HEK293 (cell line): ENCODE data around the gene SAPCD1.
A peak's percentile ranks its signal among the peaks of the same experiment; 100 is the strongest.

ENCODE experiments used
- FEZF1 ChIP-seq: fragments of 450-650 bp; formaldehyde crosslinking; IDR thresholded peaks from 2 replicates; pipeline ENCODE4 v1.5.1; 2016; ENCODE audit warnings: missing biosample characterization, missing genetic modification characterization
- KLF1 ChIP-seq: fragments of 450-650 bp; formaldehyde crosslinking; IDR thresholded peaks from 2 replicates; pipeline ENCODE4 v1.5.1; 2016; ENCODE audit warnings: missing biosample characterization, missing genetic modification characterization
- KLF16 ChIP-seq: fragments of 450-650 bp; formaldehyde crosslinking; IDR thresholded peaks from 2 replicates; pipeline ENCODE4 v1.5.1; 2017; ENCODE audit warnings: missing biosample characterization, missing genetic modification characterization
- MEIS1 ChIP-seq: sonication (generic); formaldehyde crosslinking; IDR thresholded peaks from 2 replicates; pipeline ENCODE4 v1.8.1; 2022; ENCODE audit warnings: missing genetic modification reagents, mild to moderate bottlenecking, borderline replicate concordance
- OSR2 ChIP-seq: fragments of 450-650 bp; formaldehyde crosslinking; IDR thresholded peaks from 2 replicates; pipeline ENCODE4 v1.5.1; 2016; ENCODE audit warnings: missing biosample characterization, missing genetic modification characterization
- SCRT1 ChIP-seq: fragments of 450-650 bp; formaldehyde crosslinking; IDR thresholded peaks from 2 replicates; pipeline ENCODE4 v1.5.1; 2016; ENCODE audit warnings: missing biosample characterization, missing genetic modification characterization, borderline replicate concordance
- SCRT2 ChIP-seq: fragments of 450-650 bp; formaldehyde crosslinking; IDR thresholded peaks from 2 replicates; pipeline ENCODE4 v1.5.1; 2016; ENCODE audit warnings: missing biosample characterization, missing genetic modification characterization
- SP2 ChIP-seq: fragments of 450-650 bp; formaldehyde crosslinking; IDR thresholded peaks from 2 replicates; pipeline ENCODE4 v1.5.1; 2016; ENCODE audit warnings: missing biosample characterization, missing genetic modification characterization
- SP3 ChIP-seq: fragments of 450-650 bp; formaldehyde crosslinking; IDR thresholded peaks from 2 replicates; pipeline ENCODE4 v1.5.1; 2016; ENCODE audit warnings: missing biosample characterization, missing genetic modification characterization
- TCF7L2 ChIP-seq: IDR thresholded peaks from 2 replicates; pipeline ENCODE4 v1.6.1; 2011; ENCODE audit warnings: low read depth, mild to moderate bottlenecking, inconsistent platforms, low read length, moderate library complexity, borderline replicate concordance
- WT1 ChIP-seq: fragments of 450-650 bp; formaldehyde crosslinking; IDR thresholded peaks from 2 replicates; pipeline ENCODE4 v1.5.1; 2016; ENCODE audit warnings: missing biosample characterization, missing genetic modification characterization
- ZBTB7A ChIP-seq: fragments of 450-650 bp; formaldehyde crosslinking; IDR thresholded peaks from 2 replicates; pipeline ENCODE4 v1.5.1; 2016; ENCODE audit warnings: low read depth, missing biosample characterization, missing genetic modification characterization
- ZNF10 ChIP-seq: fragments of 450-650 bp; formaldehyde crosslinking; IDR thresholded peaks from 2 replicates; pipeline ENCODE4 v1.5.1; 2017; ENCODE audit warnings: missing biosample characterization, missing genetic modification characterization
- ZNF133 ChIP-seq: fragments of 450-650 bp; formaldehyde crosslinking; IDR thresholded peaks from 2 replicates; pipeline ENCODE4 v1.5.1; 2016; ENCODE audit warnings: missing biosample characterization, missing genetic modification characterization
- ZNF157 ChIP-seq: fragments of 450-650 bp; formaldehyde crosslinking; IDR thresholded peaks from 2 replicates; pipeline ENCODE4 v1.5.1; 2016; ENCODE audit warnings: missing biosample characterization, missing genetic modification characterization
- ZNF16 ChIP-seq: fragments of 450-650 bp; formaldehyde crosslinking; IDR thresholded peaks from 2 replicates; pipeline ENCODE4 v1.5.1; 2016; ENCODE audit warnings: low read depth, missing biosample characterization, missing genetic modification characterization
- ZNF184 ChIP-seq: fragments of 450-650 bp; IDR thresholded peaks from 2 replicates; pipeline ENCODE4 v1.5.1; 2018; ENCODE audit warnings: missing biosample characterization, mild to moderate bottlenecking, missing genetic modification characterization
- ZNF211 ChIP-seq: fragments of 450-650 bp; formaldehyde crosslinking; IDR thresholded peaks from 2 replicates; pipeline ENCODE4 v1.5.1; 2016; ENCODE audit warnings: low read depth, missing biosample characterization, missing genetic modification characterization
- ZNF214 ChIP-seq: fragments of 450-650 bp; formaldehyde crosslinking; IDR thresholded peaks from 2 replicates; pipeline ENCODE4 v1.5.1; 2017; ENCODE audit warnings: missing biosample characterization, mild to moderate bottlenecking, missing genetic modification characterization, borderline replicate concordance
- ZNF473 ChIP-seq: fragments of 450-650 bp; formaldehyde crosslinking; IDR thresholded peaks from 2 replicates; pipeline ENCODE4 v1.5.1; 2017; ENCODE audit warnings: missing biosample characterization, missing genetic modification characterization
- ZNF521 ChIP-seq: fragments of 450-650 bp; formaldehyde crosslinking; IDR thresholded peaks from 2 replicates; pipeline ENCODE4 v1.5.1; 2017; ENCODE audit warnings: missing biosample characterization, mild to moderate bottlenecking, missing genetic modification characterization
- ZNF571 ChIP-seq: fragments of 450-650 bp; formaldehyde crosslinking; IDR thresholded peaks from 2 replicates; pipeline ENCODE4 v1.5.0; 2017; ENCODE audit warnings: missing biosample characterization, missing genetic modification characterization
- ZNF610 ChIP-seq: fragments of 450-650 bp; formaldehyde crosslinking; IDR thresholded peaks from 2 replicates; pipeline ENCODE4 v1.5.1; 2016; ENCODE audit warnings: missing biosample characterization, missing genetic modification characterization, borderline replicate concordance
- ZNF621 ChIP-seq: fragments of 450-650 bp; formaldehyde crosslinking; IDR thresholded peaks from 2 replicates; pipeline ENCODE4 v1.5.1; 2017; ENCODE audit warnings: missing biosample characterization, missing genetic modification characterization
- ZNF768 ChIP-seq: fragments of 450-650 bp; formaldehyde crosslinking; IDR thresholded peaks from 2 replicates; pipeline ENCODE4 v1.5.1; 2018; ENCODE audit warnings: missing biosample characterization, mild to moderate bottlenecking, missing genetic modification characterization
- TF ChIP-seq, protein P1 (sequence below): fragments of 450-650 bp; formaldehyde crosslinking; IDR thresholded peaks from 2 replicates; pipeline ENCODE4; 2016; ENCODE audit warnings: missing biosample characterization, missing genetic modification characterization
- TF ChIP-seq, protein P2 (sequence below): fragments of 450-650 bp; formaldehyde crosslinking; IDR thresholded peaks from 2 replicates; pipeline ENCODE4 v1.5.1; 2016; ENCODE audit warnings: missing biosample characterization, missing genetic modification characterization
- TF ChIP-seq, protein P3 (sequence below): fragments of 450-650 bp; formaldehyde crosslinking; IDR thresholded peaks from 2 replicates; pipeline ENCODE4 v1.5.1; 2017; ENCODE audit warnings: missing biosample characterization, mild to moderate bottlenecking, missing genetic modification characterization, moderate library complexity
- TF ChIP-seq, protein P4 (sequence below): fragments of 450-650 bp; formaldehyde crosslinking; IDR thresholded peaks from 2 replicates; pipeline ENCODE4 v1.5.1; 2017; ENCODE audit warnings: missing biosample characterization, missing genetic modification characterization
- TF ChIP-seq, protein P5 (sequence below): fragments of 450-650 bp; formaldehyde crosslinking; IDR thresholded peaks from 2 replicates; pipeline ENCODE4 v1.5.1; 2017; ENCODE audit warnings: missing biosample characterization, missing genetic modification characterization
- TF ChIP-seq, protein P6 (sequence below): fragments of 450-650 bp; formaldehyde crosslinking; optimal IDR thresholded peaks from 2 replicates; pipeline ENCODE3; 2016; ENCODE audit warnings: missing biosample characterization, mild to moderate bottlenecking, missing genetic modification characterization

Gene SAPCD1

DNA sequence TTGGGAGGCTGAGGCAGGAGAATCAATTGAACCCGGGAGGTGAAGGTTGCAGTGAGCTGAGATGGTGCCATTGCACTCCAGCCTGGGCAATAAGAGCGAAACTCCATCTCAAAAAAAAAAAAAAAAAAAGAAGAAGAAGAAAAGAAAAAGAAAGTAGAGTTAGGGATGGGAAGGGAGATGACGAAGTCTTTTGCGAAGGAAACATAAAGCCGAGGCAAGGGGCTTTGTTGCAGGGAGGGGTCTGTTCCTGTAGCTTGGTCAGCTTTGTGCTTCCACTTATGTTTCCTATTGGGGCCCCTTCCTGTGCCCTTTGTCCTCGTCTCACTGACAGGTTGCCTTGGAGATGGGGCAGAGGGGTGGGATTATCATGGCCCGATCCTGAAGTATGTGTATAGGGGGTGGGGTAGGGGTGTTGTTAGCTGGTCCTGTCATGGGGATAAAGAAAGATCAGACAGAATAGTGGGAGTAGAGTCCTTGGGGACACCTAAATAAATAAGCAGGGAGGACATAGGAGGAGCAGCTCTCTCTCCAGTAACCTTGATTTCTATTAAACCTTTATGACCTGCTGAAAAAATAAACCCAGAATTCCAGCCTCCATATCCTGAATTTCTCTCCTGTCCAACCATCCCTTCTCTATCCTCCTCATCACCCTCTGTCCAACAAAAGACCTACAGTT lies 25.0 kb upstream of the SAPCD1 start (continued):
- TF ChIP-seq ZNF157 (no peak), ZNF211 (tag by site-specific recombination) (no peak), KLF1 (tag by site-specific recombination) (peak; percentile 100), FEZF1 (tag by site-specific recombination) (no peak), ZNF768 (no peak), ZNF473 (tag by site-specific recombination) (no peak), KLF16 (tag by site-specific recombination) (no peak; the same call in 1 of the 2 replicates), ZNF621 (tag by site-specific recombination) (no peak), ZNF521 (no peak), SCRT1 (tag by site-specific recombination) (no peak), ZNF184 (tag by site-specific recombination) (no peak), OSR2 (no peak), WT1 (tag by site-specific recombination) (peak; percentile 94), SP2 (tag by site-specific recombination) (no peak), ZNF133 (no peak), ZBTB7A (tag by site-specific recombination) (0 out of 2 replicates have a peak, but pooled peaks have one; percentile 39), ZNF571 (tag by site-specific recombination) (no peak), ZNF610 (tag by site-specific recombination) (no peak), MEIS1 (no peak), ZNF214 (tag by site-specific recombination) (no peak), ZNF10 (tag by site-specific recombination) (no peak), SCRT2 (tag by site-specific recombination) (no peak), ZNF16 (no peak), TCF7L2 (no peak), SP3 (tag by site-specific recombination) (0 out of 2 replicates have a peak, but pooled peaks have one; percentile 6)
- TF ChIP-seq, protein P1, sequence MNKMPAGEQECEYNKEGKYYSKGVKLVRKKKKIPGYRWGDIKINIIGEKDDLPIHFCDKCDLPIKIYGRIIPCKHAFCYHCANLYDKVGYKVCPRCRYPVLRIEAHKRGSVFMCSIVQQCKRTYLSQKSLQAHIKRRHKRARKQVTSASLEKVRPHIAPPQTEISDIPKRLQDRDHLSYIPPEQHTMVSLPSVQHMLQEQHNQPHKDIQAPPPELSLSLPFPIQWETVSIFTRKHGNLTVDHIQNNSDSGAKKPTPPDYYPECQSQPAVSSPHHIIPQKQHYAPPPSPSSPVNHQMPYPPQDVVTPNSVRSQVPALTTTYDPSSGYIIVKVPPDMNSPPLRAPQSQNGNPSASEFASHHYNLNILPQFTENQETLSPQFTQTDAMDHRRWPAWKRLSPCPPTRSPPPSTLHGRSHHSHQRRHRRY, result 0 out of 2 replicates have a peak, but pooled peaks have one; percentile 22
- TF ChIP-seq, protein P2, sequence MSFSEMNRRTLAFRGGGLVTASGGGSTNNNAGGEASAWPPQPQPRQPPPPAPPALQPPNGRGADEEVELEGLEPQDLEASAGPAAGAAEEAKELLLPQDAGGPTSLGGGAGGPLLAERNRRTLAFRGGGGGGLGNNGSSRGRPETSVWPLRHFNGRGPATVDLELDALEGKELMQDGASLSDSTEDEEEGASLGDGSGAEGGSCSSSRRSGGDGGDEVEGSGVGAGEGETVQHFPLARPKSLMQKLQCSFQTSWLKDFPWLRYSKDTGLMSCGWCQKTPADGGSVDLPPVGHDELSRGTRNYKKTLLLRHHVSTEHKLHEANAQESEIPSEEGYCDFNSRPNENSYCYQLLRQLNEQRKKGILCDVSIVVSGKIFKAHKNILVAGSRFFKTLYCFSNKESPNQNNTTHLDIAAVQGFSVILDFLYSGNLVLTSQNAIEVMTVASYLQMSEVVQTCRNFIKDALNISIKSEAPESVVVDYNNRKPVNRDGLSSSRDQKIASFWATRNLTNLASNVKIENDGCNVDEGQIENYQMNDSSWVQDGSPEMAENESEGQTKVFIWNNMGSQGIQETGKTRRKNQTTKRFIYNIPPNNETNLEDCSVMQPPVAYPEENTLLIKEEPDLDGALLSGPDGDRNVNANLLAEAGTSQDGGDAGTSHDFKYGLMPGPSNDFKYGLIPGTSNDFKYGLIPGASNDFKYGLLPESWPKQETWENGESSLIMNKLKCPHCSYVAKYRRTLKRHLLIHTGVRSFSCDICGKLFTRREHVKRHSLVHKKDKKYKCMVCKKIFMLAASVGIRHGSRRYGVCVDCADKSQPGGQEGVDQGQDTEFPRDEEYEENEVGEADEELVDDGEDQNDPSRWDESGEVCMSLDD (tag by site-specific recombination), result no peak
- TF ChIP-seq, protein P3, sequence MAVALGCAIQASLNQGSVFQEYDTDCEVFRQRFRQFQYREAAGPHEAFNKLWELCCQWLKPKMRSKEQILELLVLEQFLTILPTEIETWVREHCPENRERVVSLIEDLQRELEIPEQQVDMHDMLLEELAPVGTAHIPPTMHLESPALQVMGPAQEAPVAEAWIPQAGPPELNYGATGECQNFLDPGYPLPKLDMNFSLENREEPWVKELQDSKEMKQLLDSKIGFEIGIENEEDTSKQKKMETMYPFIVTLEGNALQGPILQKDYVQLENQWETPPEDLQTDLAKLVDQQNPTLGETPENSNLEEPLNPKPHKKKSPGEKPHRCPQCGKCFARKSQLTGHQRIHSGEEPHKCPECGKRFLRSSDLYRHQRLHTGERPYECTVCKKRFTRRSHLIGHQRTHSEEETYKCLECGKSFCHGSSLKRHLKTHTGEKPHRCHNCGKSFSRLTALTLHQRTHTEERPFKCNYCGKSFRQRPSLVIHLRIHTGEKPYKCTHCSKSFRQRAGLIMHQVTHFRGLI (tag by site-specific recombination), result no peak
- TF ChIP-seq, protein P4, sequence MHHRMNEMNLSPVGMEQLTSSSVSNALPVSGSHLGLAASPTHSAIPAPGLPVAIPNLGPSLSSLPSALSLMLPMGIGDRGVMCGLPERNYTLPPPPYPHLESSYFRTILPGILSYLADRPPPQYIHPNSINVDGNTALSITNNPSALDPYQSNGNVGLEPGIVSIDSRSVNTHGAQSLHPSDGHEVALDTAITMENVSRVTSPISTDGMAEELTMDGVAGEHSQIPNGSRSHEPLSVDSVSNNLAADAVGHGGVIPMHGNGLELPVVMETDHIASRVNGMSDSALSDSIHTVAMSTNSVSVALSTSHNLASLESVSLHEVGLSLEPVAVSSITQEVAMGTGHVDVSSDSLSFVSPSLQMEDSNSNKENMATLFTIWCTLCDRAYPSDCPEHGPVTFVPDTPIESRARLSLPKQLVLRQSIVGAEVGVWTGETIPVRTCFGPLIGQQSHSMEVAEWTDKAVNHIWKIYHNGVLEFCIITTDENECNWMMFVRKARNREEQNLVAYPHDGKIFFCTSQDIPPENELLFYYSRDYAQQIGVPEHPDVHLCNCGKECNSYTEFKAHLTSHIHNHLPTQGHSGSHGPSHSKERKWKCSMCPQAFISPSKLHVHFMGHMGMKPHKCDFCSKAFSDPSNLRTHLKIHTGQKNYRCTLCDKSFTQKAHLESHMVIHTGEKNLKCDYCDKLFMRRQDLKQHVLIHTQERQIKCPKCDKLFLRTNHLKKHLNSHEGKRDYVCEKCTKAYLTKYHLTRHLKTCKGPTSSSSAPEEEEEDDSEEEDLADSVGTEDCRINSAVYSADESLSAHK (tag by site-specific recombination), result no peak
- TF ChIP-seq, protein P5, sequence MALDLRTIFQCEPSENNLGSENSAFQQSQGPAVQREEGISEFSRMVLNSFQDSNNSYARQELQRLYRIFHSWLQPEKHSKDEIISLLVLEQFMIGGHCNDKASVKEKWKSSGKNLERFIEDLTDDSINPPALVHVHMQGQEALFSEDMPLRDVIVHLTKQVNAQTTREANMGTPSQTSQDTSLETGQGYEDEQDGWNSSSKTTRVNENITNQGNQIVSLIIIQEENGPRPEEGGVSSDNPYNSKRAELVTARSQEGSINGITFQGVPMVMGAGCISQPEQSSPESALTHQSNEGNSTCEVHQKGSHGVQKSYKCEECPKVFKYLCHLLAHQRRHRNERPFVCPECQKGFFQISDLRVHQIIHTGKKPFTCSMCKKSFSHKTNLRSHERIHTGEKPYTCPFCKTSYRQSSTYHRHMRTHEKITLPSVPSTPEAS (tag by site-specific recombination), result no peak
- TF ChIP-seq, protein P6, sequence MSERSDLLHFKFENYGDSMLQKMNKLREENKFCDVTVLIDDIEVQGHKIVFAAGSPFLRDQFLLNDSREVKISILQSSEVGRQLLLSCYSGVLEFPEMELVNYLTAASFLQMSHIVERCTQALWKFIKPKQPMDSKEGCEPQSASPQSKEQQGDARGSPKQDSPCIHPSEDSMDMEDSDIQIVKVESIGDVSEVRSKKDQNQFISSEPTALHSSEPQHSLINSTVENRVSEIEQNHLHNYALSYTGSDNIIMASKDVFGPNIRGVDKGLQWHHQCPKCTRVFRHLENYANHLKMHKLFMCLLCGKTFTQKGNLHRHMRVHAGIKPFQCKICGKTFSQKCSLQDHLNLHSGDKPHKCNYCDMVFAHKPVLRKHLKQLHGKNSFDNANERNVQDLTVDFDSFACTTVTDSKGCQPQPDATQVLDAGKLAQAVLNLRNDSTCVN (tag by site-specific recombination), result no peak
